ENCODE measurements around the gene SMO. TPM values are rescaled to one million over a fixed set of nuclear protein-coding genes. Genes with fewer than 3 reads are reported as not detected.
"Not testable (repeated sequence)": the region's sequence is repeated elsewhere in the genome, so short reads cannot be mapped to it uniquely, and the experiment has no call there.

SMO gene
- total and polyA plus RNA-seq, 4 donors, result 2.9 to 16.3 (median 10.7) TPM

DNA sequence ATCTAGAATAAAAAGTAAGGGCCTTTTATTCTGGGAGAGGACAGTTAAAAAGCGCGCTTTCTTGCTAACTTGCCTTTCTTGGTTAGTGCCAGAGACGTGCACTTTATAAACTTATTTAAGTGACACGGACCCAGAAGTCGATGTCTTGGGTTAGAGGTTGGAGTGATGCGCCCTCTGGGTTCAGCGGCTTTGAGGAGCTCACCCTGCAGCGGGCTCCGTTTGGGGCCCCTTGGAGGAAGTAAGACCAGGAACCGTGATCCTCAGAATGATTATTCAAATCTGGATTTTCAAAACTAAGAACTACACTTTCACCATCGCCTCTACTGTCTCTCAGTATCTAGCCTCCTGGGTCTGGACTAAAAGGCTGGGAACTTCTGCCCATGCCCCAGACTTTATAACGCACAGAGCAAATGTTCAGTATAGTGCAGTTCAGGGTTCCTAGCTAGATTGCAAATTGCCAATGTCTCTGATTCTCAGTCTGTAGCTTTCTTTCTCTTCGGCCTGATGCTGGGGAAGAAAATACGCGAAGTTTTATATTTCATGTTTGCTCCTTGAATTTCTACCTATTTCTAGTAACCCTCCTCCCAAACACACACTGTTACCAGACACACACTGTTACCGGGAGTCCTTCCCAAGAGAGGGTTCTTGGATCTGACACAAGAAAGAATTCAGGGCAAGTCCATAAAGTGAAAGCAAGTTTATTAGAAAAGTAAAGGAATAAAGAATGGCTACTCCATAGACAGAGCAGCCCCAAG is 18.6 kb upstream of the SMO start:
- Histone ChIP-seq H3K27ac (ENCODE audit: low read depth in 1 of 2, low read length in 2 of 2) (no peak overlapping the region), H3K27me3 (ENCODE audit: control insufficient read depth in 4 of 4, insufficient read depth in 4 of 4, low read length in 3 of 4) (no peaks in the 10 kb centered on the region), H3K4me1 (ENCODE audit: control insufficient read depth in 4 of 4, insufficient read depth in 4 of 4, low read length in 3 of 4) (peaks cover 0 to 6% (median 2%) of the 10 kb centered on the region in 4 donors), H3K9me3 (ENCODE audit: control insufficient read depth in 4 of 4, low read length in 3 of 4) (no peaks in the 10 kb centered on the region), H3K36me3 (ENCODE audit: control insufficient read depth in 4 of 4, insufficient read depth in 3 of 4, low read depth in 1 of 4, low read length in 3 of 4) (peaks cover 0 to 4% (median 0%) of the 10 kb centered on the region in 4 donors), H3K9ac (ENCODE audit: low read depth in 1 of 2, low read length in 2 of 2) (no peak overlapping the region), H3K4me3 (ENCODE audit: low read depth in 1 of 3, low read length in 3 of 3) (no peak overlapping the region)
- WGBS, result 72% methylated on average over 16 of the region's 16 CpGs
- no peak for DNase-seq (ENCODE audit: low spot score)
- TF ChIP-seq JUND (IDR thresholded peaks at IDR 0.05) (no peak), RXRA (IDR thresholded peaks at IDR 0.05) (no peak)

DNA sequence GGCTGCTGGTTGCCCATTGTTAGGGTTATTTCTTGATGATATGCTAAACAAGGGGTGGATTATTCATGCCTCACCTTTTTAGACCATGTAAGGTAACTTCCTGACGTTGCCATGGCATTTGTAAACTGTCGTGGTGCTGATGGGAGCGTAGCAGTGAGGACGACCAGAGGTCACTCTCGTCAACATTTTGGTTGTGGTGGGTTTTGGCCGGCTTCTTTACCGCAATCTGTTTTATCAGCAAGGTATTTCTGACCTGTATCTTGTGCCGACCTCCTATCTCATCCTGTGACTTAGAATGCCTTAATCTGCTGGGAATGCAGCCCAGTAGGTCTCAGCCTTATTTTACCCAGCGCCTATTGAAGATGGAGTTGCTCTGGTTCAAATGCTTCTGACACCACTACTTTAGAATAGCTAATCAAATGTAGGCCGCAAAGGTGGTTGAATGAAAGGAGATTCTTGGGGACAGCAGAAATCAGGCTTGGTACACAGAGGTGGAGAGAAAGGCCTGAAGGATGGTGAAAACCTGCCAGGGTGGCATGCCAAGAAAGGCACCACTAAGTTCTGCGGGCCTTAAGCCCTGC is 17.9 kb upstream of the SMO start:
- WGBS, result 95% methylated on average over 11 of the region's 11 CpGs
- TF ChIP-seq, protein P1, sequence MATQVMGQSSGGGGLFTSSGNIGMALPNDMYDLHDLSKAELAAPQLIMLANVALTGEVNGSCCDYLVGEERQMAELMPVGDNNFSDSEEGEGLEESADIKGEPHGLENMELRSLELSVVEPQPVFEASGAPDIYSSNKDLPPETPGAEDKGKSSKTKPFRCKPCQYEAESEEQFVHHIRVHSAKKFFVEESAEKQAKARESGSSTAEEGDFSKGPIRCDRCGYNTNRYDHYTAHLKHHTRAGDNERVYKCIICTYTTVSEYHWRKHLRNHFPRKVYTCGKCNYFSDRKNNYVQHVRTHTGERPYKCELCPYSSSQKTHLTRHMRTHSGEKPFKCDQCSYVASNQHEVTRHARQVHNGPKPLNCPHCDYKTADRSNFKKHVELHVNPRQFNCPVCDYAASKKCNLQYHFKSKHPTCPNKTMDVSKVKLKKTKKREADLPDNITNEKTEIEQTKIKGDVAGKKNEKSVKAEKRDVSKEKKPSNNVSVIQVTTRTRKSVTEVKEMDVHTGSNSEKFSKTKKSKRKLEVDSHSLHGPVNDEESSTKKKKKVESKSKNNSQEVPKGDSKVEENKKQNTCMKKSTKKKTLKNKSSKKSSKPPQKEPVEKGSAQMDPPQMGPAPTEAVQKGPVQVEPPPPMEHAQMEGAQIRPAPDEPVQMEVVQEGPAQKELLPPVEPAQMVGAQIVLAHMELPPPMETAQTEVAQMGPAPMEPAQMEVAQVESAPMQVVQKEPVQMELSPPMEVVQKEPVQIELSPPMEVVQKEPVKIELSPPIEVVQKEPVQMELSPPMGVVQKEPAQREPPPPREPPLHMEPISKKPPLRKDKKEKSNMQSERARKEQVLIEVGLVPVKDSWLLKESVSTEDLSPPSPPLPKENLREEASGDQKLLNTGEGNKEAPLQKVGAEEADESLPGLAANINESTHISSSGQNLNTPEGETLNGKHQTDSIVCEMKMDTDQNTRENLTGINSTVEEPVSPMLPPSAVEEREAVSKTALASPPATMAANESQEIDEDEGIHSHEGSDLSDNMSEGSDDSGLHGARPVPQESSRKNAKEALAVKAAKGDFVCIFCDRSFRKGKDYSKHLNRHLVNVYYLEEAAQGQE (IDR thresholded peaks at IDR 0.05), result no peak
- H3K36me3 ChIP-seq (ENCODE audit: control insufficient read depth in 4 of 4, insufficient read depth in 3 of 4, low read depth in 1 of 4, low read length in 3 of 4), result peaks cover 0 to 4% (median 0%) of the 10 kb centered on the region in 4 donors
- no peak overlapping the region for H3K4me3 ChIP-seq (ENCODE audit: low read depth in 1 of 3, low read length in 3 of 3)
- peaks cover 0 to 6% (median 2%) of the 10 kb centered on the region in 4 donors for H3K4me1 ChIP-seq (ENCODE audit: control insufficient read depth in 4 of 4, insufficient read depth in 4 of 4, low read length in 3 of 4)
- no peaks in the 10 kb centered on the region for H3K9me3 ChIP-seq (ENCODE audit: control insufficient read depth in 4 of 4, low read length in 3 of 4)
- H3K27me3 ChIP-seq (ENCODE audit: control insufficient read depth in 4 of 4, insufficient read depth in 4 of 4, low read length in 3 of 4), result no peaks in the 10 kb centered on the region
- H3K9ac ChIP-seq (ENCODE audit: low read depth in 1 of 2, low read length in 2 of 2), result no peak overlapping the region
- H3K27ac ChIP-seq (ENCODE audit: low read depth in 1 of 2, low read length in 2 of 2), result no peak overlapping the region
- no peak for DNase-seq (ENCODE audit: low spot score)

DNA sequence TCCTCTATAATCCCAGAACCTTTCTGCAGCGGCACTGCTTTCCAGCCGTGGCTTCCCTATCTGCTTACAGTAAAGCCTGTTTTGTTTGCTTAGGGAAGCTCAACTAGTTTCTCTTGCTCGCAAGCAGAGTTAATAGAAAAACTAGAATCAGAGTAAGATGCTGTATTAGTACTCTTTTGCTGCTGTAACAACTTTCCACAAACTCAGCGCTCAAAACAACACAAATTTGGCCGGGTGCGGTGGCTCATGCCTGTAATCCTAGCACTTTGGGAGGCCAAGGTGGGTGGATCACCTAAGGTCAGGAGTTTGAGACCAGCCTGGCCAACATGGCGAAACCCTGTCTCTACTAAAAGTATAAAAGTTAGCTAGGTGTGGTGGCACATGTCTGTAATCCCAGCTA is 14.6 kb upstream of the SMO start:
- H3K36me3 ChIP-seq (ENCODE audit: control insufficient read depth in 4 of 4, insufficient read depth in 3 of 4, low read depth in 1 of 4, low read length in 3 of 4); H3K9me3 ChIP-seq (ENCODE audit: control insufficient read depth in 4 of 4, low read length in 3 of 4); H3K4me1 ChIP-seq (ENCODE audit: control insufficient read depth in 4 of 4, insufficient read depth in 4 of 4, low read length in 3 of 4); H3K4me3 ChIP-seq (ENCODE audit: low read depth in 1 of 3, low read length in 3 of 3); H3K9ac ChIP-seq (ENCODE audit: low read depth in 1 of 2, low read length in 2 of 2); H3K27ac ChIP-seq (ENCODE audit: low read depth in 1 of 2, low read length in 2 of 2); H3K27me3 ChIP-seq (ENCODE audit: control insufficient read depth in 4 of 4, insufficient read depth in 4 of 4, low read length in 3 of 4); DNase-seq (ENCODE audit: low spot score): not testable (repeated sequence)
- 96% methylated on average over 7 of the region's 7 CpGs for WGBS

DNA sequence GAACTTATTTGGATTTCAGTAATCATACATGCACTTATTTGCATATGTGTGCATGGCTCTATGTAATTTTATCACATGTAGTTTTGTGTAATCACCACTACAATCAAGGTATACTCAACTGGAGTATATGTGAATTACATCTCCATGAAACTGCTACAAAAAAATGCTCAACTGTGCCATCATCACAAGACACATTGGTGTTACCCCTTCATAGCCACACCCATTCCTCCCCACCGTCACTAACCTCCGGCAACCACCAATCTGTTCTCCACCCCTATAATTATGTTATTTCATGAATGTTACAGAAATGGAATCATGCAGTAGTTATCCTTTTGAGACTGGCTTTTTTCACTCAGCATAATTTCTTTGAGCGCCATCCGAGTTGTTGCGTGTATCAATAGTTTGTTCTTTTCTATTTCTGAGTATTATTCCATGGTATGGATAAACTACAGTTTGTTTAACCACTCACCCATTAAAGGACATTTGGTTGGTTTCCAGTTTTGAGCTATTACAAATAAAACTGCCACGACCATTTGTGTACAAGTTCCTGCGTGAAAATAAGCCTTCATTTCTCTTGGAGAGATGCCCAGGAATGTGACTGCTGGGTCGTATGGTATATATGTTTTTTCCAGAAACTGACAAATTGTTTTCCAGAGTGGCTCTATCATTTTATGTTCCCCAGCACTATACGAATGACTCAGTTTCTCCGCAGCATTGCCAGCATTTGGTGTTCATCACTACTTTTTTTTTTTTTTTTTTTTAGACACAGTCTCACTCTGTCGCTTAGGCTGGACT is 11.3 kb upstream of the SMO start:
- Histone ChIP-seq H3K9ac (ENCODE audit: low read depth in 1 of 2, low read length in 2 of 2) (no peak overlapping the region), H3K36me3 (ENCODE audit: control insufficient read depth in 4 of 4, insufficient read depth in 3 of 4, low read depth in 1 of 4, low read length in 3 of 4) (no peaks in the 10 kb centered on the region), H3K4me1 (ENCODE audit: control insufficient read depth in 4 of 4, insufficient read depth in 4 of 4, low read length in 3 of 4) (no peaks in the 10 kb centered on the region), H3K27ac (ENCODE audit: low read depth in 1 of 2, low read length in 2 of 2) (no peak overlapping the region), H3K9me3 (ENCODE audit: control insufficient read depth in 4 of 4, low read length in 3 of 4) (no peaks in the 10 kb centered on the region), H3K4me3 (ENCODE audit: low read depth in 1 of 3, low read length in 3 of 3) (no peak overlapping the region), H3K27me3 (ENCODE audit: control insufficient read depth in 4 of 4, insufficient read depth in 4 of 4, low read length in 3 of 4) (no peaks in the 10 kb centered on the region)
- 78% methylated on average over 11 of the region's 11 CpGs for WGBS
- DNase-seq (ENCODE audit: low spot score), result no peak
- TF ChIP-seq, protein P2, sequence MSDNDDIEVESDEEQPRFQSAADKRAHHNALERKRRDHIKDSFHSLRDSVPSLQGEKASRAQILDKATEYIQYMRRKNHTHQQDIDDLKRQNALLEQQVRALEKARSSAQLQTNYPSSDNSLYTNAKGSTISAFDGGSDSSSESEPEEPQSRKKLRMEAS (IDR thresholded peaks at IDR 0.05), result no peak
- TF ChIP-seq HNF4G (IDR thresholded peaks at IDR 0.05) (no peak), RAD21 (IDR thresholded peaks at IDR 0.05) (no peak)

All from liver (tissue), 9 donors.